ENCODE results near the gene PKP4.

PKP4 gene

GRCh38 chr2:158478816-158479215 lies 22.1 kb downstream of the PKP4 start:
- no CpG with 5 or more reads among the region's 1 CpG for WGBS (ENCODE audit: insufficient coverage)
- Histone ChIP-seq H3K27me3 (replicated peaks in 2 of 5; ENCODE audit: control insufficient read depth in 4 of 5, insufficient read depth in 5 of 5, low read length in 4 of 5) (no peaks in the 10 kb centered on the region), H3K27ac (ENCODE audit: insufficient read depth in 1 of 2, low read depth in 1 of 2, low read length in 2 of 2, poor library complexity in 1 of 2, severe bottlenecking in 2 of 2) (no peak overlapping the region), H3K4me1 (ENCODE audit: control extremely low read depth in 1 of 4, control insufficient read depth in 4 of 4, insufficient read depth in 4 of 4, low read length in 3 of 4) (peaks cover 0 to 8% (median 5%) of the 10 kb centered on the region in 4 experiments), H3K9me3 (ENCODE audit: control extremely low read depth in 1 of 5, control insufficient read depth in 4 of 5, insufficient read depth in 2 of 5, low read depth in 1 of 5, low read length in 4 of 5) (no peaks in the 10 kb centered on the region), H3K36me3 (ENCODE audit: control insufficient read depth in 4 of 4, insufficient read depth in 4 of 4, low read length in 3 of 4) (peaks cover 0 to 4% (median 0%) of the 10 kb centered on the region in 4 experiments), H3K4me3 (ENCODE audit: control insufficient read depth in 1 of 7, extremely low read depth in 1 of 7, insufficient read depth in 4 of 7, low read depth in 2 of 7, low read length in 6 of 7) (no peak overlapping the region)
- ChIA-PET CTCF (interaction anchor here (1.5 kb wide), 1 partner anchor 21 kb away, joined by 4 read pairs; no protein-coding TSS in a partner anchor), POLR2A (no interaction called here)
- no peak for DNase-seq

- no CpG with 5 or more reads among the region's 1 CpG for WGBS (ENCODE audit: insufficient coverage)
- Histone ChIP-seq H3K27me3 (replicated peaks in 2 of 5; ENCODE audit: control insufficient read depth in 4 of 5, insufficient read depth in 5 of 5, low read length in 4 of 5) (no peaks in the 10 kb centered on the region), H3K9me3 (ENCODE audit: control extremely low read depth in 1 of 5, control insufficient read depth in 4 of 5, insufficient read depth in 2 of 5, low read depth in 1 of 5, low read length in 4 of 5) (no peaks in the 10 kb centered on the region), H3K36me3 (ENCODE audit: control insufficient read depth in 4 of 4, insufficient read depth in 4 of 4, low read length in 3 of 4) (no peaks in the 10 kb centered on the region), H3K4me3 (ENCODE audit: control insufficient read depth in 1 of 7, extremely low read depth in 1 of 7, insufficient read depth in 4 of 7, low read depth in 2 of 7, low read length in 6 of 7) (no peak overlapping the region), H3K27ac (ENCODE audit: insufficient read depth in 1 of 2, low read depth in 1 of 2, low read length in 2 of 2, poor library complexity in 1 of 2, severe bottlenecking in 2 of 2) (no peak overlapping the region), H3K4me1 (ENCODE audit: control extremely low read depth in 1 of 4, control insufficient read depth in 4 of 4, insufficient read depth in 4 of 4, low read length in 3 of 4) (peaks cover 0 to 8% (median 5%) of the 10 kb centered on the region in 4 experiments)
- ChIA-PET CTCF (interaction anchor here (1.5 kb wide), 1 partner anchor 10 kb away, joined by 6 read pairs; no protein-coding TSS in a partner anchor), POLR2A (no interaction called here)
- DNase-seq = no peak
Observed at GRCh38 chr2:158481116-158481515, 24.4 kb downstream of the PKP4 start.

- Histone ChIP-seq H3K27me3 (replicated peaks in 2 of 5; ENCODE audit: control insufficient read depth in 4 of 5, insufficient read depth in 5 of 5, low read length in 4 of 5) (no peaks in the 10 kb centered on the region), H3K27ac (ENCODE audit: insufficient read depth in 1 of 2, low read depth in 1 of 2, low read length in 2 of 2, poor library complexity in 1 of 2, severe bottlenecking in 2 of 2) (no peak overlapping the region), H3K4me1 (ENCODE audit: control extremely low read depth in 1 of 4, control insufficient read depth in 4 of 4, insufficient read depth in 4 of 4, low read length in 3 of 4) (peaks cover 0 to 1% (median under 1%) of the 10 kb centered on the region in 4 experiments), H3K4me3 (ENCODE audit: control insufficient read depth in 1 of 7, extremely low read depth in 1 of 7, insufficient read depth in 4 of 7, low read depth in 2 of 7, low read length in 6 of 7) (no peak overlapping the region), H3K9me3 (ENCODE audit: control extremely low read depth in 1 of 5, control insufficient read depth in 4 of 5, insufficient read depth in 2 of 5, low read depth in 1 of 5, low read length in 4 of 5) (no peaks in the 10 kb centered on the region), H3K36me3 (ENCODE audit: control insufficient read depth in 4 of 4, insufficient read depth in 4 of 4, low read length in 3 of 4) (no peaks in the 10 kb centered on the region)
- ChIA-PET CTCF (no interaction called here), POLR2A (no interaction called here)
- DNase-seq = no peak
Observed at GRCh38 chr2:158482594-158482993, 25.8 kb downstream of the PKP4 start.

GRCh38 chr2:158484892-158485556 lies 28.3 kb downstream of the PKP4 start:
- Histone ChIP-seq H3K36me3 (ENCODE audit: control insufficient read depth in 4 of 4, insufficient read depth in 4 of 4, low read length in 3 of 4) (no peaks in the 10 kb centered on the region), H3K27me3 (replicated peaks in 2 of 5; ENCODE audit: control insufficient read depth in 4 of 5, insufficient read depth in 5 of 5, low read length in 4 of 5) (no peaks in the 10 kb centered on the region), H3K4me1 (ENCODE audit: control extremely low read depth in 1 of 4, control insufficient read depth in 4 of 4, insufficient read depth in 4 of 4, low read length in 3 of 4) (peaks cover 0 to 3% (median 0%) of the 10 kb centered on the region in 4 experiments), H3K27ac (ENCODE audit: insufficient read depth in 1 of 2, low read depth in 1 of 2, low read length in 2 of 2, poor library complexity in 1 of 2, severe bottlenecking in 2 of 2) (no peak overlapping the region), H3K4me3 (ENCODE audit: control insufficient read depth in 1 of 7, extremely low read depth in 1 of 7, insufficient read depth in 4 of 7, low read depth in 2 of 7, low read length in 6 of 7) (no peak overlapping the region), H3K9me3 (ENCODE audit: control extremely low read depth in 1 of 5, control insufficient read depth in 4 of 5, insufficient read depth in 2 of 5, low read depth in 1 of 5, low read length in 4 of 5) (no peaks in the 10 kb centered on the region)
- WGBS (ENCODE audit: insufficient coverage) = 84% methylated on average over 6 of the region's 8 CpGs
- POLR2A ChIA-PET = no interaction called here
- CTCF ChIA-PET = no interaction called here
- DNase-seq = no peak

- no peak for DNase-seq
- H3K9me3 ChIP-seq (ENCODE audit: control extremely low read depth in 1 of 5, control insufficient read depth in 4 of 5, insufficient read depth in 2 of 5, low read depth in 1 of 5, low read length in 4 of 5) = no peaks in the 10 kb centered on the region
- CTCF ChIA-PET = no interaction called here
- H3K36me3 ChIP-seq (ENCODE audit: control insufficient read depth in 4 of 4, insufficient read depth in 4 of 4, low read length in 3 of 4) = no peaks in the 10 kb centered on the region
- WGBS (ENCODE audit: insufficient coverage) = 100% methylated on average over 1 of the region's 3 CpGs
- H3K4me3 ChIP-seq (ENCODE audit: control insufficient read depth in 1 of 7, extremely low read depth in 1 of 7, insufficient read depth in 4 of 7, low read depth in 2 of 7, low read length in 6 of 7) = no peak overlapping the region
- POLR2A ChIA-PET = no interaction called here
- H3K4me1 ChIP-seq (ENCODE audit: control extremely low read depth in 1 of 4, control insufficient read depth in 4 of 4, insufficient read depth in 4 of 4, low read length in 3 of 4) = peaks cover 0 to 3% (median 0%) of the 10 kb centered on the region in 4 experiments
- H3K27ac ChIP-seq (ENCODE audit: insufficient read depth in 1 of 2, low read depth in 1 of 2, low read length in 2 of 2, poor library complexity in 1 of 2, severe bottlenecking in 2 of 2) = no peak overlapping the region
- H3K27me3 ChIP-seq (replicated peaks in 2 of 5; ENCODE audit: control insufficient read depth in 4 of 5, insufficient read depth in 5 of 5, low read length in 4 of 5) = no peaks in the 10 kb centered on the region
Observed at GRCh38 chr2:158486150-158486969, 29.6 kb downstream of the PKP4 start.

- no peak for DNase-seq
- WGBS (ENCODE audit: insufficient coverage) = 82% methylated on average over 4 of the region's 5 CpGs
- CTCF ChIA-PET = interaction anchor here (1.3 kb wide), 1 partner anchor 48 kb away, joined by 3 read pairs; no protein-coding TSS in a partner anchor
- H3K27me3 ChIP-seq (replicated peaks in 2 of 5; ENCODE audit: control insufficient read depth in 4 of 5, insufficient read depth in 5 of 5, low read length in 4 of 5) = no peaks in the 10 kb centered on the region
- H3K4me1 ChIP-seq (ENCODE audit: control extremely low read depth in 1 of 4, control insufficient read depth in 4 of 4, insufficient read depth in 4 of 4, low read length in 3 of 4) = peaks cover 0 to 3% (median 0%) of the 10 kb centered on the region in 4 experiments
- no peaks in the 10 kb centered on the region for H3K9me3 ChIP-seq (ENCODE audit: control extremely low read depth in 1 of 5, control insufficient read depth in 4 of 5, insufficient read depth in 2 of 5, low read depth in 1 of 5, low read length in 4 of 5)
- H3K27ac ChIP-seq (ENCODE audit: insufficient read depth in 1 of 2, low read depth in 1 of 2, low read length in 2 of 2, poor library complexity in 1 of 2, severe bottlenecking in 2 of 2) = no peak overlapping the region
- POLR2A ChIA-PET = no interaction called here
- H3K36me3 ChIP-seq (ENCODE audit: control insufficient read depth in 4 of 4, insufficient read depth in 4 of 4, low read length in 3 of 4) = no peaks in the 10 kb centered on the region
- H3K4me3 ChIP-seq (ENCODE audit: control insufficient read depth in 1 of 7, extremely low read depth in 1 of 7, insufficient read depth in 4 of 7, low read depth in 2 of 7, low read length in 6 of 7) = no peak overlapping the region
Observed at GRCh38 chr2:158486970-158487325, 30.2 kb downstream of the PKP4 start.

- CTCF ChIA-PET = interaction anchor here (1.3 kb wide), 1 partner anchor 48 kb away, joined by 3 read pairs; no protein-coding TSS in a partner anchor
- DNase-seq = no peak
Observed at GRCh38 chr2:158487419-158487818, 30.7 kb downstream of the PKP4 start.

More at GRCh38 chr2:158487419-158487818, 30.7 kb downstream of the PKP4 start:
- POLR2A ChIA-PET = no interaction called here
- Histone ChIP-seq H3K9me3 (ENCODE audit: control extremely low read depth in 1 of 5, control insufficient read depth in 4 of 5, insufficient read depth in 2 of 5, low read depth in 1 of 5, low read length in 4 of 5) (no peaks in the 10 kb centered on the region), H3K4me1 (ENCODE audit: control extremely low read depth in 1 of 4, control insufficient read depth in 4 of 4, insufficient read depth in 4 of 4, low read length in 3 of 4) (peaks cover 0 to 3% (median 0%) of the 10 kb centered on the region in 4 experiments), H3K27ac (ENCODE audit: insufficient read depth in 1 of 2, low read depth in 1 of 2, low read length in 2 of 2, poor library complexity in 1 of 2, severe bottlenecking in 2 of 2) (no peak overlapping the region), H3K4me3 (ENCODE audit: control insufficient read depth in 1 of 7, extremely low read depth in 1 of 7, insufficient read depth in 4 of 7, low read depth in 2 of 7, low read length in 6 of 7) (no peak overlapping the region), H3K36me3 (ENCODE audit: control insufficient read depth in 4 of 4, insufficient read depth in 4 of 4, low read length in 3 of 4) (no peaks in the 10 kb centered on the region), H3K27me3 (replicated peaks in 2 of 5; ENCODE audit: control insufficient read depth in 4 of 5, insufficient read depth in 5 of 5, low read length in 4 of 5) (no peaks in the 10 kb centered on the region)
